OCI-LY7 (cell line): ENCODE results near the gene DUSP22.

ENCODE experiments used
- EZH2phosphoT487 ChIP-seq: fragments of 200-600 bp; sonication (generic); IDR thresholded peaks from 2 replicates; pipeline ENCODE4 v1.6.1; 2018; ENCODE audit warnings: low read depth, borderline replicate concordance, mild to moderate bottlenecking, mixed run types, antibody characterized with exemption, low read length, moderate library complexity, mixed read lengths
- TF ChIP-seq, protein P1 (sequence below): fragments of 200-600 bp; sonication (generic); conservative IDR thresholded peaks from 2 replicates; pipeline ENCODE4 v1.5.1; 2014; ENCODE audit warnings: mild to moderate bottlenecking, antibody characterized with exemption, low read length, moderate library complexity, mixed read lengths

- TF ChIP-seq, protein P1, sequence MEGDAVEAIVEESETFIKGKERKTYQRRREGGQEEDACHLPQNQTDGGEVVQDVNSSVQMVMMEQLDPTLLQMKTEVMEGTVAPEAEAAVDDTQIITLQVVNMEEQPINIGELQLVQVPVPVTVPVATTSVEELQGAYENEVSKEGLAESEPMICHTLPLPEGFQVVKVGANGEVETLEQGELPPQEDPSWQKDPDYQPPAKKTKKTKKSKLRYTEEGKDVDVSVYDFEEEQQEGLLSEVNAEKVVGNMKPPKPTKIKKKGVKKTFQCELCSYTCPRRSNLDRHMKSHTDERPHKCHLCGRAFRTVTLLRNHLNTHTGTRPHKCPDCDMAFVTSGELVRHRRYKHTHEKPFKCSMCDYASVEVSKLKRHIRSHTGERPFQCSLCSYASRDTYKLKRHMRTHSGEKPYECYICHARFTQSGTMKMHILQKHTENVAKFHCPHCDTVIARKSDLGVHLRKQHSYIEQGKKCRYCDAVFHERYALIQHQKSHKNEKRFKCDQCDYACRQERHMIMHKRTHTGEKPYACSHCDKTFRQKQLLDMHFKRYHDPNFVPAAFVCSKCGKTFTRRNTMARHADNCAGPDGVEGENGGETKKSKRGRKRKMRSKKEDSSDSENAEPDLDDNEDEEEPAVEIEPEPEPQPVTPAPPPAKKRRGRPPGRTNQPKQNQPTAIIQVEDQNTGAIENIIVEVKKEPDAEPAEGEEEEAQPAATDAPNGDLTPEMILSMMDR = no peak
- no peak for TF ChIP-seq EZH2phosphoT487
Measured at GRCh38 chr6:358847-359246, 66.6 kb downstream of the DUSP22 start.
